Epithelial cell of esophagus (primary cell): ENCODE data around the gene EPB41.
A peak's percentile ranks its signal among the peaks of the same experiment; 100 is the strongest.
"Not testable (repeated sequence)": the region's sequence is repeated elsewhere in the genome, so short reads cannot be mapped to it uniquely, and the experiment has no call there.

Experiments used
- DNase-seq: peaks from one replicate; pipeline ENCODE4 v3.0.0; 2010; ENCODE audit warnings: low read depth
- H3K4me3 ChIP-seq: 2 replicates; pipeline ENCODE4 v1.5.1; 2011; ENCODE audit warnings: mild to moderate bottlenecking, low read length, control low read depth
- CTCF ChIP-seq: IDR thresholded peaks from 2 replicates; pipeline ENCODE4 v1.5.1; 2011; ENCODE audit warnings: low read depth, mild to moderate bottlenecking, low read length, control low read depth, inconsistent platforms; ENCODE audit not compliant: insufficient read depth; ENCODE audit errors: missing control alignments

The EPB41 gene

GRCh38 chr1:28954126-28954726 is 39.9 kb downstream of the EPB41 start:
- DNase-seq, result no peak
- TF ChIP-seq CTCF, result no peak
- no peak overlapping the region for H3K4me3 ChIP-seq

- TF ChIP-seq CTCF, result no peak
- no peak overlapping the region for H3K4me3 ChIP-seq
- DNase-seq, result peak; percentile 76
Observed at GRCh38 chr1:28956038-28956464, 41.7 kb downstream of the EPB41 start.

- DNase-seq, result not testable (repeated sequence)
Observed at GRCh38 chr1:28962114-28962831, 47.9 kb downstream of the EPB41 start.

GRCh38 chr1:28965271-28965870 is 51.0 kb downstream of the EPB41 start:
- no peak overlapping the region for H3K4me3 ChIP-seq
- peak; percentile 39 for DNase-seq
- TF ChIP-seq CTCF, result no peak

More at GRCh38 chr1:28962114-28962831, 47.9 kb downstream of the EPB41 start:
- H3K4me3 ChIP-seq, result not testable (repeated sequence)

- DNase-seq, result no peak
- H3K4me3 ChIP-seq, result no peak overlapping the region
- no peak for TF ChIP-seq CTCF
Observed at GRCh38 chr1:28966617-28967016, 52.2 kb downstream of the EPB41 start.

- DNase-seq, result peak; percentile 91
- no peak overlapping the region for H3K4me3 ChIP-seq
- no peak for TF ChIP-seq CTCF
Observed at GRCh38 chr1:28971980-28972771, 57.8 kb downstream of the EPB41 start.
